GM18511 (cell line): ENCODE data around the gene TIMM10.
A peak's percentile ranks its signal among the peaks of the same experiment; 100 is the strongest.

Experiments used
- ATAC-seq: cut with Tn5 transposase; IDR thresholded peaks from one replicate; pipeline ENCODE4 v1.9.1; 2021; ENCODE audit warnings: mild to moderate bottlenecking, moderate library complexity; ENCODE audit not compliant: unreplicated experiment

Gene TIMM10

GRCh38 chr11:57484141-57484710 lies 46.3 kb downstream of the TIMM10 start:
- peak; percentile 79 for ATAC-seq

- no peak for ATAC-seq
Observed at GRCh38 chr11:57483562-57483918, 47.0 kb downstream of the TIMM10 start.

- ATAC-seq, result peak; percentile 52
Observed at GRCh38 chr11:57482782-57483561, 47.6 kb downstream of the TIMM10 start.

- ATAC-seq, result no peak
Observed at GRCh38 chr11:57481915-57482781, 48.4 kb downstream of the TIMM10 start.

GRCh38 chr11:57481315-57481714 lies 49.2 kb downstream of the TIMM10 start:
- no peak for ATAC-seq

- peak; percentile 19 for ATAC-seq
Observed at GRCh38 chr11:57480409-57481137, 50.0 kb downstream of the TIMM10 start.

GRCh38 chr11:57479911-57480310 lies 50.6 kb downstream of the TIMM10 start:
- no peak for ATAC-seq

- no peak for ATAC-seq
Observed at GRCh38 chr11:57479021-57479663, 51.4 kb downstream of the TIMM10 start.
